Measurements from ENCODE around the gene XPNPEP1.

The XPNPEP1 gene

DNA sequence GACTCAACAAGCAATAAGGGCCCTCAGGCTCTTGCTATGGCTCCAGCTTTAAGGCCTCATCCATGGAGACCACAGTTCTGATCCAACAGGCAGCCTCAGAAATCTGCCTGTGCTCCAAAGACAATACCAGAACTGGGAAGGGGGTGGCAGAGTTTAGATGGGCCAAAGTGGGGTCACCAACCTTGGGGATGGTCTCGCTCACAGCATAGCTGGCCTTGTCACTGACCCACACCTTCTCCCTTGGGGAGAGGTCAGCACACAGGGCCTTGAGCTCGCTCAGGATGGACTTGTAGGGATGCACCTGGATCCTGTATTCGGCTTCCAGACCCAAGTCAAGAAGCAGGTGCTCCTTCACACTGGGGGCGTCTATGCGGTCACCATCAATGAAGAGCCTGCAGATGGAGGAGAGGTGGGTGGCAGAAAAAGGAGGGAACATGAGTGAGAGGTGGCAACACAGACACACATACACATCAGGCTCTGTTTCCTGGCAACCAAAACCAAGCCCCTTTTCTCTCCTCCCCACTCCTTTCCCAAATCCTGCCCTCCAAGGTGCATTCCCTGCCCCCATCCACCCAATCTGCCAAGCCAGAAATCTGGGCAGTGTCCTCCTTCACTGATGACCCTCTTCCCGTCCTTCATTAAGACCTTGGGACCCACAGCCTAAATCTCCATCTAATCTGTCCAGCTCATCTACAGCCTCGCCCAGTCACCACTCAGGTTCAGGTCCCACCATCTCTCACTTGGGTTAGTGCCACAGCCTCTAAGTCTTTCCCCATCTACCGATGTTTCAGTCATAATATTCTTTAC lies 40.9 kb downstream of the XPNPEP1 start:
- no peak overlapping the region for H3K27ac ChIP-seq (ENCODE audit: low read depth, low read length)
- H3K18ac ChIP-seq (ENCODE audit: low read length), result no peak overlapping the region
- no peak overlapping the region for H2BK5ac ChIP-seq (ENCODE audit: low read length)
- H4K5ac ChIP-seq (ENCODE audit: low read length), result no peak overlapping the region
- H3K23ac ChIP-seq (ENCODE audit: low read length), result no peak overlapping the region
- no peak overlapping the region for H3K4me3 ChIP-seq (ENCODE audit: low read length)
- no peak overlapping the region for H2AK5ac ChIP-seq (ENCODE audit: low read length)
- no peak overlapping the region for H4K8ac ChIP-seq (ENCODE audit: low read depth, low read length)
- peaks cover 2% of the 10 kb centered on the region for H3K36me3 ChIP-seq (ENCODE audit: control insufficient read depth, insufficient read depth, low read length)
- WGBS (ENCODE audit: extremely low coverage, insufficient coverage, low lambda C conversion rate), result no CpG with 5 or more reads among the region's 8 CpGs
- no peaks in the 10 kb centered on the region for H3K79me2 ChIP-seq (ENCODE audit: control insufficient read depth, insufficient read depth, low read length)
- no peak overlapping the region for H3K56ac ChIP-seq (ENCODE audit: low read length)
- no peak overlapping the region for H3K9ac ChIP-seq (ENCODE audit: low read length)
- H3K4ac ChIP-seq (ENCODE audit: low read depth, low read length), result no peak overlapping the region
- H2BK120ac ChIP-seq (ENCODE audit: low read depth, low read length), result no peak overlapping the region
- H3K4me2 ChIP-seq (ENCODE audit: low read length), result no peak overlapping the region
- no peaks in the 10 kb centered on the region for H3K27me3 ChIP-seq (ENCODE audit: insufficient read depth, low read length, poor library complexity)
- H3K79me1 ChIP-seq (ENCODE audit: low read length), result no peaks in the 10 kb centered on the region
- no peak for DNase-seq
- no peak overlapping the region for H2BK15ac ChIP-seq (replicated peaks; ENCODE audit: low read depth)
- H3K4me1 ChIP-seq (ENCODE audit: control insufficient read depth, low read depth, low read length), result no peaks in the 10 kb centered on the region

GRCh38 chr10:109881769-109882057 lies 41.6 kb downstream of the XPNPEP1 start:
- H3K79me2 ChIP-seq (ENCODE audit: control insufficient read depth, insufficient read depth, low read length), result no peaks in the 10 kb centered on the region
- peaks cover 2% of the 10 kb centered on the region for H3K36me3 ChIP-seq (ENCODE audit: control insufficient read depth, insufficient read depth, low read length)
- no CpG with 5 or more reads among the region's 1 CpG for WGBS (ENCODE audit: extremely low coverage, insufficient coverage, low lambda C conversion rate)

DNA sequence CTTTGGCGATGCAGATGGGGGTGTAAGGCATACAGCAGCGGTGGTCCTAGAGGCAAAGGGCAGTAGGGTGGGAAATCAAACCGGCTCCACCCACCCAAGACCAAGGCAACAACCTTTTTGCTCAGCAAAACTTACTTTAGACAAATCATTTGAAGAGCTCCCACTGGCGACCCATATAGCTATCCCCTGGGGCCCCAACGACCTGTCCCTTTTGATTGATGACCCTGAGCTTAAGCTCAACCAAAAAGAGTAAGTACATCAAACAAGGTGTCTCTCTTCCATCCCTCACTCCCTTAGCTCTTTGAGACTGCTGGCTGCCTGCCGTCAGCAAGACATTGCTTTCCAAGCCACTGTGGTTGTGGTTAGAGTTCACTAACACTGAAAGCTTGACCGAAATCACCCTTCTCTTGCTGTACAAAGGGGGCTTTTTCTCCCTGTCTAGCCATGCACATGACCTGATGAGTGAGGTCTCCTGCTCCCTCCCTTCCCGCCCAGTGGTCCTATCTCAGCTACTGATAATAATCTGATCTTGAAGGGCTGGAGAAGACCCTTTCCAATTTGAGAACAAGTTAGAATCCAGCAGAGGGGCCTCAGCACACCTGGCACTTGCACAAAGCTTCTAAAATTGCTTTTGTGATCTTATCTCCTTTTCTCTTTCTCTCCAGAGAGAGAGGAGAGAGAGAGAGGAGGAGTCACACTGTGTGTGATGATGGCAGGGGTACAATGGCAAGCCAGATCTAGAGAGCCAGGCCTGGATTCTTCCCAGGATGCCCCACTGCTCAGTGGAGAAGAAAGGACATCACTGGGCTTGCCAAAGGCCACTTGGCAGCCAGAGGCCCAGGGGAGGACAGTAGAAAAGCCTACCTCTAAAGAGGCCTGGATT lies 42.2 kb downstream of the XPNPEP1 start:
- Histone ChIP-seq H2BK5ac (ENCODE audit: low read length) (no peak overlapping the region), H3K79me2 (ENCODE audit: control insufficient read depth, insufficient read depth, low read length) (no peaks in the 10 kb centered on the region), H2BK120ac (ENCODE audit: low read depth, low read length) (no peak overlapping the region), H3K9ac (ENCODE audit: low read length) (no peak overlapping the region), H3K36me3 (ENCODE audit: control insufficient read depth, insufficient read depth, low read length) (no peaks in the 10 kb centered on the region), H2AK5ac (ENCODE audit: low read length) (no peak overlapping the region), H4K8ac (ENCODE audit: low read depth, low read length) (no peak overlapping the region), H3K79me1 (ENCODE audit: low read length) (no peaks in the 10 kb centered on the region), H3K27me3 (ENCODE audit: insufficient read depth, low read length, poor library complexity) (no peaks in the 10 kb centered on the region), H4K5ac (ENCODE audit: low read length) (no peak overlapping the region), H3K4me2 (ENCODE audit: low read length) (no peak overlapping the region), H3K27ac (ENCODE audit: low read depth, low read length) (no peak overlapping the region), H2BK15ac (replicated peaks; ENCODE audit: low read depth) (no peak overlapping the region), H3K23ac (ENCODE audit: low read length) (no peak overlapping the region), H3K4me3 (ENCODE audit: low read length) (no peak overlapping the region), H3K4ac (ENCODE audit: low read depth, low read length) (no peak overlapping the region), H3K4me1 (ENCODE audit: control insufficient read depth, low read depth, low read length) (no peaks in the 10 kb centered on the region), H3K56ac (ENCODE audit: low read length) (no peak overlapping the region), H3K18ac (ENCODE audit: low read length) (no peak overlapping the region)
- no peak for DNase-seq
- WGBS (ENCODE audit: extremely low coverage, insufficient coverage, low lambda C conversion rate), result no CpG with 5 or more reads among the region's 8 CpGs

More at GRCh38 chr10:109881769-109882057, 41.6 kb downstream of the XPNPEP1 start:
- Histone ChIP-seq H3K56ac (ENCODE audit: low read length) (no peak overlapping the region), H3K79me1 (ENCODE audit: low read length) (no peaks in the 10 kb centered on the region), H3K27me3 (ENCODE audit: insufficient read depth, low read length, poor library complexity) (no peaks in the 10 kb centered on the region), H2BK5ac (ENCODE audit: low read length) (no peak overlapping the region), H3K23ac (ENCODE audit: low read length) (no peak overlapping the region), H3K9ac (ENCODE audit: low read length) (no peak overlapping the region), H4K5ac (ENCODE audit: low read length) (no peak overlapping the region), H3K27ac (ENCODE audit: low read depth, low read length) (no peak overlapping the region), H3K4me3 (ENCODE audit: low read length) (no peak overlapping the region), H3K18ac (ENCODE audit: low read length) (no peak overlapping the region), H4K8ac (ENCODE audit: low read depth, low read length) (no peak overlapping the region), H3K4me2 (ENCODE audit: low read length) (no peak overlapping the region), H2AK5ac (ENCODE audit: low read length) (no peak overlapping the region), H3K4me1 (ENCODE audit: control insufficient read depth, low read depth, low read length) (no peaks in the 10 kb centered on the region), H2BK15ac (replicated peaks; ENCODE audit: low read depth) (no peak overlapping the region), H2BK120ac (ENCODE audit: low read depth, low read length) (no peak overlapping the region), H3K4ac (ENCODE audit: low read depth, low read length) (no peak overlapping the region)
- no peak for DNase-seq

- no peak overlapping the region for H2BK5ac ChIP-seq (ENCODE audit: low read length)
- no peak overlapping the region for H2BK120ac ChIP-seq (ENCODE audit: low read depth, low read length)
- H4K8ac ChIP-seq (ENCODE audit: low read depth, low read length), result no peak overlapping the region
- H3K27me3 ChIP-seq (ENCODE audit: insufficient read depth, low read length, poor library complexity), result no peaks in the 10 kb centered on the region
- no peaks in the 10 kb centered on the region for H3K4me1 ChIP-seq (ENCODE audit: control insufficient read depth, low read depth, low read length)
- H3K23ac ChIP-seq (ENCODE audit: low read length), result no peak overlapping the region
- H3K27ac ChIP-seq (ENCODE audit: low read depth, low read length), result no peak overlapping the region
- no peaks in the 10 kb centered on the region for H3K36me3 ChIP-seq (ENCODE audit: control insufficient read depth, insufficient read depth, low read length)
- H3K79me2 ChIP-seq (ENCODE audit: control insufficient read depth, insufficient read depth, low read length), result no peaks in the 10 kb centered on the region
- H2BK15ac ChIP-seq (replicated peaks; ENCODE audit: low read depth), result no peak overlapping the region
- DNase-seq, result no peak
- H3K4me3 ChIP-seq (ENCODE audit: low read length), result no peak overlapping the region
- WGBS (ENCODE audit: extremely low coverage, insufficient coverage, low lambda C conversion rate), result no CpG with 5 or more reads among the region's 6 CpGs
- no peaks in the 10 kb centered on the region for H3K79me1 ChIP-seq (ENCODE audit: low read length)
- no peak overlapping the region for H4K5ac ChIP-seq (ENCODE audit: low read length)
- H2AK5ac ChIP-seq (ENCODE audit: low read length), result no peak overlapping the region
- H3K9ac ChIP-seq (ENCODE audit: low read length), result no peak overlapping the region
- no peak overlapping the region for H3K4me2 ChIP-seq (ENCODE audit: low read length)
- no peak overlapping the region for H3K4ac ChIP-seq (ENCODE audit: low read depth, low read length)
- no peak overlapping the region for H3K56ac ChIP-seq (ENCODE audit: low read length)
- no peak overlapping the region for H3K18ac ChIP-seq (ENCODE audit: low read length)
Measured at GRCh38 chr10:109877546-109877945, 45.8 kb downstream of the XPNPEP1 start.

- H3K56ac ChIP-seq (ENCODE audit: low read length), result no peak overlapping the region
- no peak overlapping the region for H3K18ac ChIP-seq (ENCODE audit: low read length)
- H2BK15ac ChIP-seq (replicated peaks; ENCODE audit: low read depth), result no peak overlapping the region
- no peak overlapping the region for H4K8ac ChIP-seq (ENCODE audit: low read depth, low read length)
- H2BK120ac ChIP-seq (ENCODE audit: low read depth, low read length), result no peak overlapping the region
- no peaks in the 10 kb centered on the region for H3K4me1 ChIP-seq (ENCODE audit: control insufficient read depth, low read depth, low read length)
- no peak overlapping the region for H3K4me2 ChIP-seq (ENCODE audit: low read length)
- H3K27ac ChIP-seq (ENCODE audit: low read depth, low read length), result no peak overlapping the region
- no peaks in the 10 kb centered on the region for H3K27me3 ChIP-seq (ENCODE audit: insufficient read depth, low read length, poor library complexity)
- H3K4me3 ChIP-seq (ENCODE audit: low read length), result no peak overlapping the region
- no peak overlapping the region for H4K5ac ChIP-seq (ENCODE audit: low read length)
- no peaks in the 10 kb centered on the region for H3K79me1 ChIP-seq (ENCODE audit: low read length)
- no CpG with 5 or more reads among the region's 8 CpGs for WGBS (ENCODE audit: extremely low coverage, insufficient coverage, low lambda C conversion rate)
- H2AK5ac ChIP-seq (ENCODE audit: low read length), result no peak overlapping the region
- H3K36me3 ChIP-seq (ENCODE audit: control insufficient read depth, insufficient read depth, low read length), result no peaks in the 10 kb centered on the region
- H3K23ac ChIP-seq (ENCODE audit: low read length), result no peak overlapping the region
- H3K4ac ChIP-seq (ENCODE audit: low read depth, low read length), result no peak overlapping the region
- H3K9ac ChIP-seq (ENCODE audit: low read length), result no peak overlapping the region
- H2BK5ac ChIP-seq (ENCODE audit: low read length), result no peak overlapping the region
- DNase-seq, result no peak
- H3K79me2 ChIP-seq (ENCODE audit: control insufficient read depth, insufficient read depth, low read length), result no peaks in the 10 kb centered on the region
Measured at GRCh38 chr10:109875828-109876821, 47.2 kb downstream of the XPNPEP1 start.
